NT2/D1 (cell line): ENCODE results near the gene CHST6.

Experiments used
- SUZ12 ChIP-seq: IDR thresholded peaks from 2 replicates; pipeline ENCODE4 v1.6.1; 2011; ENCODE audit not compliant: insufficient read length, insufficient read depth; ENCODE audit errors: extremely low read depth
- YY1 ChIP-seq: IDR thresholded peaks from 2 replicates; pipeline ENCODE4 v1.6.1; 2011; ENCODE audit not compliant: insufficient read length, insufficient read depth

GRCh38 chr16:75459691-75460090 lies 35.5 kb downstream of the CHST6 start:
- TF ChIP-seq SUZ12: no peak
- TF ChIP-seq YY1: no peak
